WI38 (cell line): Measurements from ENCODE around the gene RPS4Y2.

Experiments
- H3K4me3 ChIP-seq: 2 replicates; pipeline ENCODE4 v1.5.1; 2011; ENCODE audit warnings: low read depth, mild to moderate bottlenecking, control low read depth, low read length
- CTCF ChIP-seq: IDR thresholded peaks from 2 replicates; pipeline ENCODE4 v1.5.1; 2012; ENCODE audit warnings: low read depth, mild to moderate bottlenecking, control low read depth, low read length

The RPS4Y2 gene

GRCh38 chrY:20746919-20747318, 9.0 kb upstream of the RPS4Y2 start:
- no peak for TF ChIP-seq CTCF
- no peak overlapping the region for H3K4me3 ChIP-seq

GRCh38 chrY:20763869-20764268, 8.0 kb downstream of the RPS4Y2 start:
- TF ChIP-seq CTCF = no peak
- H3K4me3 ChIP-seq = no peak overlapping the region

GRCh38 chrY:20765117-20765516, 9.2 kb downstream of the RPS4Y2 start:
- H3K4me3 ChIP-seq = no peak overlapping the region
- TF ChIP-seq CTCF = no peak

GRCh38 chrY:20770755-20771154, 14.8 kb downstream of the RPS4Y2 start:
- H3K4me3 ChIP-seq = no peak overlapping the region
- no peak for TF ChIP-seq CTCF

GRCh38 chrY:20776104-20776503, 20.2 kb downstream of the RPS4Y2 start:
- H3K4me3 ChIP-seq = no peak overlapping the region
- TF ChIP-seq CTCF = no peak

GRCh38 chrY:20780104-20780654, 24.3 kb downstream of the RPS4Y2 start:
- H3K4me3 ChIP-seq = no peak overlapping the region
- no peak for TF ChIP-seq CTCF

- TF ChIP-seq CTCF = no peak
- H3K4me3 ChIP-seq = no peak overlapping the region
These were observed 24.9 kb downstream of the RPS4Y2 start for GRCh38 chrY:20780776-20781175.
